Panc1 (cell line): ENCODE data around the gene SLC24A4.

Source experiments
- POLR2AphosphoS5 ChIP-seq: IDR thresholded peaks from 2 replicates; pipeline ENCODE4 v1.6.1; 2012; ENCODE audit warnings: mild to moderate bottlenecking, low read depth, low read length, moderate library complexity
- SIN3A ChIP-seq: IDR thresholded peaks from 2 replicates; pipeline ENCODE4 v1.6.1; 2012; ENCODE audit warnings: low read depth, mild to moderate bottlenecking, low read length, moderate library complexity, borderline replicate concordance; ENCODE audit not compliant: insufficient read depth
- TF ChIP-seq, protein P1 (sequence below): fragments of 450-650 bp; IDR thresholded peaks from 2 replicates; pipeline ENCODE4 v1.5.1; 2017; ENCODE audit warnings: mild to moderate bottlenecking

DNA sequence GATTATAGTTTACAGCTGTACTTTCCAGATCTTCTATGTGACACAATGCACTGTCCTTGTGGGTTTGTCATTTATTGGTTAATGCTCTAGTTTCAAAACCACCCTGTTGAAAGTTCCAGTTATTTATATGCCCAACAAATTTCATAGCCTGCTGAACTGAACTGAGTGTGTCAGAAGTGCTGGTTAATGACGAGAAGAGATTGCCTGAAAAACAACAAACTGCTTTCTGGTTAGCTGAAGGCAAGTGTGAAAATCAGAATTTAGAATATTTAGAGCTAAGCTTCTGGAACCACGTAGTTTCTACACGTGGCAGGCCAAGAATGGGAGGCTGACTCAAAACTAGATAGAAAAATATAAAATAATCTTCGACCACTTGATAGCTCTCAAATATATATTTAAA is 171.5 kb downstream of the SLC24A4 start:
- no peak for TF ChIP-seq SIN3A
- TF ChIP-seq, protein P1, sequence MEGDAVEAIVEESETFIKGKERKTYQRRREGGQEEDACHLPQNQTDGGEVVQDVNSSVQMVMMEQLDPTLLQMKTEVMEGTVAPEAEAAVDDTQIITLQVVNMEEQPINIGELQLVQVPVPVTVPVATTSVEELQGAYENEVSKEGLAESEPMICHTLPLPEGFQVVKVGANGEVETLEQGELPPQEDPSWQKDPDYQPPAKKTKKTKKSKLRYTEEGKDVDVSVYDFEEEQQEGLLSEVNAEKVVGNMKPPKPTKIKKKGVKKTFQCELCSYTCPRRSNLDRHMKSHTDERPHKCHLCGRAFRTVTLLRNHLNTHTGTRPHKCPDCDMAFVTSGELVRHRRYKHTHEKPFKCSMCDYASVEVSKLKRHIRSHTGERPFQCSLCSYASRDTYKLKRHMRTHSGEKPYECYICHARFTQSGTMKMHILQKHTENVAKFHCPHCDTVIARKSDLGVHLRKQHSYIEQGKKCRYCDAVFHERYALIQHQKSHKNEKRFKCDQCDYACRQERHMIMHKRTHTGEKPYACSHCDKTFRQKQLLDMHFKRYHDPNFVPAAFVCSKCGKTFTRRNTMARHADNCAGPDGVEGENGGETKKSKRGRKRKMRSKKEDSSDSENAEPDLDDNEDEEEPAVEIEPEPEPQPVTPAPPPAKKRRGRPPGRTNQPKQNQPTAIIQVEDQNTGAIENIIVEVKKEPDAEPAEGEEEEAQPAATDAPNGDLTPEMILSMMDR = no peak
- TF ChIP-seq POLR2AphosphoS5 = no peak
